Measurements from ENCODE around the gene MYO1E.
"Not testable (repeated sequence)": the region's sequence is repeated elsewhere in the genome, so short reads cannot be mapped to it uniquely, and the experiment has no call there.

Gene MYO1E

GRCh38 chr15:59143281-59143680 lies 229.4 kb downstream of the MYO1E start:
- no peak for DNase-seq (ENCODE audit: low read depth in 4 of 4, low spot score in 1 of 4)

GRCh38 chr15:59140422-59141226 lies 232.0 kb downstream of the MYO1E start:
- DNase-seq (ENCODE audit: low read depth in 4 of 4, low spot score in 1 of 4) = no peak

GRCh38 chr15:59138243-59138642 lies 234.4 kb downstream of the MYO1E start:
- peak in 2 of 4 experiments; percentile 32 to 42 for DNase-seq (ENCODE audit: low read depth in 4 of 4, low spot score in 1 of 4)

GRCh38 chr15:59137566-59137965 lies 235.1 kb downstream of the MYO1E start:
- DNase-seq (ENCODE audit: low read depth in 4 of 4, low spot score in 1 of 4) = no peak

GRCh38 chr15:59133929-59134427 lies 238.7 kb downstream of the MYO1E start:
- no peak for DNase-seq (ENCODE audit: low read depth in 4 of 4, low spot score in 1 of 4)

GRCh38 chr15:59131969-59132562 lies 240.6 kb downstream of the MYO1E start:
- no peak for DNase-seq (ENCODE audit: low read depth in 4 of 4, low spot score in 1 of 4)

- DNase-seq (ENCODE audit: low read depth in 4 of 4, low spot score in 1 of 4) = no peak
Observed at GRCh38 chr15:59131456-59131855, 241.2 kb downstream of the MYO1E start.

GRCh38 chr15:59127255-59127654 lies 245.4 kb downstream of the MYO1E start:
- not testable (repeated sequence) for DNase-seq (ENCODE audit: low read depth in 4 of 4, low spot score in 1 of 4)

GRCh38 chr15:59125683-59126082 lies 247.0 kb downstream of the MYO1E start:
- DNase-seq (ENCODE audit: low read depth in 4 of 4, low spot score in 1 of 4) = not testable (repeated sequence)

- no peak for DNase-seq (ENCODE audit: low read depth in 4 of 4, low spot score in 1 of 4)
Observed at GRCh38 chr15:59124261-59124660, 248.4 kb downstream of the MYO1E start.

- no peak for DNase-seq (ENCODE audit: low read depth in 4 of 4, low spot score in 1 of 4)
Observed at GRCh38 chr15:59120937-59121336, 251.7 kb downstream of the MYO1E start.

- DNase-seq (ENCODE audit: low read depth in 4 of 4, low spot score in 1 of 4) = no peak
Observed at GRCh38 chr15:59119625-59120024, 253.0 kb downstream of the MYO1E start.

- no peak for DNase-seq (ENCODE audit: low read depth in 4 of 4, low spot score in 1 of 4)
Observed at GRCh38 chr15:59116771-59117170, 255.9 kb downstream of the MYO1E start.

- no peak for DNase-seq (ENCODE audit: low read depth in 4 of 4, low spot score in 1 of 4)
Observed at GRCh38 chr15:59116141-59116540, 256.5 kb downstream of the MYO1E start.

GRCh38 chr15:59115047-59115446 lies 257.6 kb downstream of the MYO1E start:
- DNase-seq (ENCODE audit: low read depth in 4 of 4, low spot score in 1 of 4) = no peak

GRCh38 chr15:59111251-59111650 lies 261.4 kb downstream of the MYO1E start:
- DNase-seq (ENCODE audit: low read depth in 4 of 4, low spot score in 1 of 4) = no peak

- no peak for DNase-seq (ENCODE audit: low read depth in 4 of 4, low spot score in 1 of 4)
Observed at GRCh38 chr15:59105854-59106253, 266.8 kb downstream of the MYO1E start.

GRCh38 chr15:59104912-59105732 lies 267.5 kb downstream of the MYO1E start, which contains the start of gene CCNB2:
TSS of gene CCNB2 (plus strand) at chr15:59105146. CDS start at chr15:59105269, 123 bp downstream.
- peak; percentile 40 to 65 (median 60) for DNase-seq (ENCODE audit: low read depth in 4 of 4, low spot score in 1 of 4)

GRCh38 chr15:59104602-59104911 lies 268.1 kb downstream of the MYO1E start:
- DNase-seq (ENCODE audit: low read depth in 4 of 4, low spot score in 1 of 4) = no peak

- DNase-seq (ENCODE audit: low read depth in 4 of 4, low spot score in 1 of 4) = no peak
Observed at GRCh38 chr15:59099162-59099685, 273.4 kb downstream of the MYO1E start.

GRCh38 chr15:59096429-59096828 lies 276.2 kb downstream of the MYO1E start:
- no peak for DNase-seq (ENCODE audit: low read depth in 4 of 4, low spot score in 1 of 4)
